Transverse colon (tissue), 4 donors: Measurements from ENCODE around the gene SCAF8. TPM values are rescaled to one million over a fixed set of nuclear protein-coding genes. Genes with fewer than 3 reads are reported as not detected.
A peak's percentile ranks its signal among the peaks of the same experiment; 100 is the strongest.
"Not testable (repeated sequence)": the region's sequence is repeated elsewhere in the genome, so short reads cannot be mapped to it uniquely, and the experiment has no call there.

Source experiments
- DNase-seq: peaks from one replicate; pipeline ENCODE4 v3.0.0-alpha.2; 2019
- H3K27ac ChIP-seq, 4 donors: fragments of 200-600 bp; sonication (generic); 2 replicates each; pipeline ENCODE4 v1.5.1; 2016 to 2018; ENCODE audit warnings: inconsistent platforms in 4 of 4
- H3K27me3 ChIP-seq: fragments of 200-600 bp; sonication (generic); 2 replicates; pipeline ENCODE4 v1.5.1; 2017; ENCODE audit warnings: inconsistent platforms
- H3K36me3 ChIP-seq, 4 donors: fragments of 200-600 bp; sonication (generic); 2 replicates each; pipeline ENCODE4 v1.5.1; 2017 to 2019; ENCODE audit warnings: inconsistent platforms in 4 of 4
- H3K4me1 ChIP-seq, 4 donors: fragments of 200-600 bp; sonication (generic); 2 replicates each; pipeline ENCODE4 v1.5.1; 2017 to 2020; ENCODE audit warnings: inconsistent platforms in 4 of 4
- H3K4me3 ChIP-seq, 4 donors: fragments of 200-600 bp; sonication (generic); 1 replicate in 1 of 4; 2 replicates in 3 of 4; pipeline versions ENCODE4 v1.5.1 to v1.6.1; 2017 to 2019; ENCODE audit warnings: inconsistent platforms in 4 of 4
- H3K9me3 ChIP-seq, 2 donors: fragments of 200-600 bp; sonication (generic); 2 replicates each; pipeline ENCODE4 v1.5.1; 2017 to 2019; ENCODE audit warnings: inconsistent platforms in 2 of 2
- CTCF ChIP-seq, 5 experiments: fragments of 200-600 bp in 3 of 5; fragments of 450-650 bp in 2 of 5; sonication (generic) in 3 of 5; IDR thresholded peaks; 1 replicate in 2 of 5; 2 replicates in 3 of 5; pipeline ENCODE4 v1.5.1; 2016 to 2017; ENCODE audit warnings: antibody characterized with exemption in 5 of 5, inconsistent platforms in 3 of 5, mild to moderate bottlenecking in 2 of 5, moderate library complexity in 1 of 5
- EP300 ChIP-seq: sonication (generic); formaldehyde crosslinking; IDR thresholded peaks from one replicate; pipeline ENCODE4 v1.6.1; 2017; ENCODE audit warnings: antibody characterized with exemption, low read depth
- POLR2A ChIP-seq: fragments of 450-650 bp; IDR thresholded peaks from one replicate; pipeline ENCODE4 v1.6.1; 2016; ENCODE audit warnings: antibody characterized with exemption, mild to moderate bottlenecking, moderate library complexity
- POLR2AphosphoS5 ChIP-seq, 3 donors: sonication (generic); formaldehyde crosslinking; IDR thresholded peaks; one replicate each; pipeline ENCODE4 v1.6.1; 2016; ENCODE audit warnings: antibody characterized with exemption in 3 of 3
- WGBS, 2 donors: methylation state at CpG; one replicate each; pipeline ENCODE4 v1.1.5; 2018; ENCODE audit warnings: low coverage in 1 of 2; 5-methylcytosine and 5-hydroxymethylcytosine counted together
- in situ Hi-C, 4 donors: fragments of 200-750 bp; cut with MboI; loops; one replicate each; pipeline versions ENCODE4 v1.15.0 to v1.15.1; 2017; ENCODE audit warnings: low sequenced_read_pairs in 3 of 4, low pct_ligation_motif_present in 1 of 4, low pct_unique_long_range_greater_than_20kb in 1 of 4
- intact Hi-C: fragments of 100-400 bp; cut with DNase I; formaldehyde crosslinking; loops from one replicate; pipeline ENCODE4 v1.15.1; 2023; ENCODE audit warnings: low total_unique reads
- total RNA-seq, 4 donors: library from RNA; depleted of rRNA; stranded (reverse); fragments of >200 nt; gene quantifications; one replicate each; pipeline ENCODE4 v1.1.0, GENCODE V29; 2016

SCAF8 gene
- total RNA-seq, 4 donors from 2014 or later, result 32.2 to 38.6 (median 33.4) TPM

GRCh38 chr6:154766288-154766687 lies 33.1 kb downstream of the SCAF8 start:
- TF ChIP-seq POLR2AphosphoS5 (IDR thresholded peaks at IDR 0.05) (no peak), EP300 (no peak), CTCF (IDR thresholded peaks at IDR 0.05) (no peak), POLR2A (no peak)
- no peak overlapping the region for H3K4me3 ChIP-seq
- no peaks in the 10 kb centered on the region for H3K27me3 ChIP-seq
- no peaks in the 10 kb centered on the region for H3K9me3 ChIP-seq
- H3K4me1 ChIP-seq, result peaks cover 8 to 52% (median 23%) of the 10 kb centered on the region in 4 donors
- 57 to 67% methylated on average over 2 to 3 of the region's 3 CpGs for WGBS, 2 donors
- DNase-seq, result no peak
- intact Hi-C loops (no loop called here), in situ Hi-C loops (no loop called here)
- H3K36me3 ChIP-seq, result no peaks in the 10 kb centered on the region
- peak overlapping the region in 2 of 4 donors; percentile 17 to 21 for H3K27ac ChIP-seq

- Histone ChIP-seq H3K36me3 (no peaks in the 10 kb centered on the region), H3K4me1 (peaks cover 8 to 52% (median 23%) of the 10 kb centered on the region in 4 donors), H3K27ac (no peak overlapping the region), H3K4me3 (no peak overlapping the region), H3K9me3 (no peaks in the 10 kb centered on the region), H3K27me3 (no peaks in the 10 kb centered on the region)
- no peak for DNase-seq
- WGBS, 2 donors, result 76 to 80% methylated on average over 1 to 3 of the region's 3 CpGs
- intact Hi-C loops (no loop called here), in situ Hi-C loops (no loop called here)
- TF ChIP-seq POLR2A (no peak), EP300 (no peak), POLR2AphosphoS5 (IDR thresholded peaks at IDR 0.05) (no peak), CTCF (IDR thresholded peaks at IDR 0.05) (no peak)
Observed at GRCh38 chr6:154767003-154767723, 33.9 kb downstream of the SCAF8 start.

GRCh38 chr6:154768280-154768679 lies 35.1 kb downstream of the SCAF8 start:
- DNase-seq, result no peak
- no peaks in the 10 kb centered on the region for H3K9me3 ChIP-seq
- TF ChIP-seq CTCF (IDR thresholded peaks at IDR 0.05), result no peak
- TF ChIP-seq POLR2AphosphoS5 (IDR thresholded peaks at IDR 0.05), result no peak
- no peak for TF ChIP-seq POLR2A
- TF ChIP-seq EP300, result no peak
- 73 to 74% methylated on average over 3 of the region's 3 CpGs for WGBS, 2 donors
- in situ Hi-C loops, result no loop called here
- no peaks in the 10 kb centered on the region for H3K36me3 ChIP-seq
- peaks cover 7 to 46% (median 22%) of the 10 kb centered on the region in 4 donors for H3K4me1 ChIP-seq
- intact Hi-C loops, result no loop called here
- no peaks in the 10 kb centered on the region for H3K27me3 ChIP-seq
- no peak overlapping the region for H3K27ac ChIP-seq
- H3K4me3 ChIP-seq, result no peak overlapping the region

- WGBS, 2 donors, result 74 to 89% methylated on average over 3 to 4 of the region's 4 CpGs
- Histone ChIP-seq H3K27ac (no peak overlapping the region), H3K27me3 (no peaks in the 10 kb centered on the region), H3K4me1 (peaks cover 0 to 12% (median 6%) of the 10 kb centered on the region in 4 donors), H3K9me3 (no peaks in the 10 kb centered on the region), H3K4me3 (no peak overlapping the region), H3K36me3 (no peaks in the 10 kb centered on the region)
- intact Hi-C loops, result no loop called here
- no peak for DNase-seq
- in situ Hi-C loops, result no loop called here
- TF ChIP-seq CTCF (IDR thresholded peaks at IDR 0.05) (no peak), POLR2A (no peak), POLR2AphosphoS5 (IDR thresholded peaks at IDR 0.05) (no peak), EP300 (no peak)
Observed at GRCh38 chr6:154773610-154774089, 40.4 kb downstream of the SCAF8 start.

- WGBS, 2 donors, result 43 to 70% methylated on average over 3 to 5 of the region's 5 CpGs
- DNase-seq, H3K27ac ChIP-seq, H3K9me3 ChIP-seq, intact Hi-C loops, H3K4me3 ChIP-seq, H3K27me3 ChIP-seq, in situ Hi-C loops: not testable (repeated sequence)
- Histone ChIP-seq H3K4me1 (peaks cover 0 to 12% (median 0%) of the 10 kb centered on the region in 4 donors), H3K36me3 (peaks cover 0 to 16% (median 0%) of the 10 kb centered on the region in 4 donors)
Observed at GRCh38 chr6:154779157-154779556, 45.9 kb downstream of the SCAF8 start.
